GM12891 (cell line): ENCODE results near the gene SMYD3.

Experiments used
- POLR2A ChIP-seq: IDR thresholded peaks from 2 replicates; pipeline ENCODE4 v1.6.1; 2011; ENCODE audit warnings: low read depth, low read length, control low read depth
- POLR2AphosphoS5 ChIP-seq: IDR thresholded peaks from 2 replicates; pipeline ENCODE4 v1.6.1; 2011; ENCODE audit warnings: low read depth, low read length, control low read depth
- TAF1 ChIP-seq: IDR thresholded peaks from 2 replicates; pipeline ENCODE4 v1.6.1; 2011; ENCODE audit warnings: low read depth, low read length, control low read depth

DNA sequence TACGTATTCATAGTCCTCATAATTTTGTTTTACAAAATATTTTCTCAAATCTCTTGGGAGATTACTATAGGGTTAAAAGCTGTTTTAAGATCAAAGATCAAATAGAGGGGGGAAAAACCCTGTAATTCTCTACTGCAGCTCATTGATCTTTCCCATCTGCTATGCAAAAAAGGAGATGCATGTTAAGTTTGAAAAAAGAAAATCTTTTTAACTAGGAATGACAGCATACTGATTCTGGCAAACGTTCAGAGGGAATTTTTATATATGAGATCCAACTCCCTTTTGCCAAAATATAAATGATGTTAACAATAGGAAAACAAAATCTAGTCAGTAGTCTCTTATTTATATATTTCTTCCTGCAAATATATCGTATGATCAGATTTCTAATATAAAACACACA, 69.1 kb downstream of the SMYD3 start:
- TF ChIP-seq POLR2A (no peak), POLR2AphosphoS5 (no peak), TAF1 (no peak)
